Posterior cingulate gyrus (tissue), 11 donors: Measurements from ENCODE around the gene RSPH9.

Experiments
- DNase-seq, 10 donors: peaks; one replicate each; pipeline versions ENCODE4 v3.0.0 to v3.0.0-alpha.2; 2020 to 2021; ENCODE audit warnings: mixed read lengths in 3 of 10
- intact Hi-C: fragments of 100-400 bp; cut with DNase I; formaldehyde crosslinking; loops from one replicate; pipeline ENCODE4 v1.15.1; 2023

RSPH9 gene

GRCh38 chr6:43665376-43665775 is 20.5 kb downstream of the RSPH9 start:
- intact Hi-C loops: loop anchor here (5.0 kb wide), 1 partner anchor 102 kb away; no protein-coding TSS in a partner anchor
- no peak for DNase-seq

- intact Hi-C loops: loop anchor here (5.0 kb wide), 1 partner anchor 101 kb away; no protein-coding TSS in a partner anchor
- DNase-seq: peak in 1 of 10 donors; percentile 66
These were observed 21.5 kb downstream of the RSPH9 start for GRCh38 chr6:43666196-43666920.

GRCh38 chr6:43667245-43668150 is 22.7 kb downstream of the RSPH9 start:
- DNase-seq: peak; percentile 71 to 98 (median 90)
- intact Hi-C loops: loop anchor here (1.0 to 5.0 kb wide), 2 partner anchors 100 to 412 kb away; no protein-coding TSS in a partner anchor

DNA sequence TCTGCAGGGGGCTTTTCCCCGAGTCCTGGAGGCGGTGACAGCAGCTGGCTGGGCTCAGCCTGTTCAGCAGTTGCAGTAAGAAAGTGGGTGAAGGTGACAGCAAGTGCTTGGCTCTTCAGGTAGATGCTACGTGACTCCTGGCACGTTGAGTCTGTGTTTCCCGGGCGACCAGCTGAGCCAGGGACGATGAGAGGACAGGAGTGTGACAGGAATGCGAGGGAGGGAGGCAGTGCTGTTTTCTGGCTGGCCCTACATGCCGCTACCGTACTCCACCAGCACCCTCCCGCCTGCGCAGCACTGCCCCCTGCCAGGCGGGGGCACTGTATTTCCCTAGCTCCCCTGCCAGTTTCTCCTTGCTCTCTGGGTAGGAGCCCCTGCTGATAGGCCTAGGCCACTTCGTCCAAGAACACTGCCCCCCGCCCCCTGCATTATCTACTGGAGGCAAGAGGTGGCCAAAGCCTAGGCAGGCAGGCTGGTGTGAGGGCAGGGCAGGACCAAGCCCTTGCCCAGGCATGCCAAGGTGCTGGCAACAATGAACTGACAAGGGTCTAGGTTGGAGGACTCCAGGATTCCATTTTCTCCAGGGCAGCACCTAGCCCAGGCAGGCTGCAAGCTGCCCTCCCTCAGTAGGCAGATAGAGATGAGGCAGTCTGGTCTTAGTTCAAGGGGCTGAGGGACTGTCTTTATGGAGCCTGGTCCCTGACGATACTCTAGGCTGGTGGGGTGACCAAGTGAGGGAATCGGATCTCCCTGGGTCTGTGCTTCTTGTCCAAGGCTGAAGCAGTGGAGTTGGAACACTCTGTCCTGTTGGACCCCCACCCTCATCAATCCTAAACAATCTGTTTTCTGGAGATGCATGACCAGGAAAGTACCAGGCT is 23.6 kb downstream of the RSPH9 start:
- peak in 9 of 10 donors; percentile 32 to 96 (median 79) for DNase-seq
- intact Hi-C loops: loop anchor here (5.0 kb wide), 1 partner anchor 99 kb away; no protein-coding TSS in a partner anchor

- DNase-seq: peak; percentile 27 to 92 (median 58)
- intact Hi-C loops: loop anchor here (5.0 kb wide), 1 partner anchor 98 kb away; no protein-coding TSS in a partner anchor
These were observed 24.4 kb downstream of the RSPH9 start for GRCh38 chr6:43669050-43669921.

- intact Hi-C loops: loop anchor here (5.0 kb wide), 1 partner anchor 97 kb away; no protein-coding TSS in a partner anchor
These were observed 25.2 kb downstream of the RSPH9 start for GRCh38 chr6:43669922-43670622.

GRCh38 chr6:43670623-43670986 is 25.8 kb downstream of the RSPH9 start:
- no peak for DNase-seq

More at GRCh38 chr6:43669922-43670622, 25.2 kb downstream of the RSPH9 start:
- no peak for DNase-seq

DNA sequence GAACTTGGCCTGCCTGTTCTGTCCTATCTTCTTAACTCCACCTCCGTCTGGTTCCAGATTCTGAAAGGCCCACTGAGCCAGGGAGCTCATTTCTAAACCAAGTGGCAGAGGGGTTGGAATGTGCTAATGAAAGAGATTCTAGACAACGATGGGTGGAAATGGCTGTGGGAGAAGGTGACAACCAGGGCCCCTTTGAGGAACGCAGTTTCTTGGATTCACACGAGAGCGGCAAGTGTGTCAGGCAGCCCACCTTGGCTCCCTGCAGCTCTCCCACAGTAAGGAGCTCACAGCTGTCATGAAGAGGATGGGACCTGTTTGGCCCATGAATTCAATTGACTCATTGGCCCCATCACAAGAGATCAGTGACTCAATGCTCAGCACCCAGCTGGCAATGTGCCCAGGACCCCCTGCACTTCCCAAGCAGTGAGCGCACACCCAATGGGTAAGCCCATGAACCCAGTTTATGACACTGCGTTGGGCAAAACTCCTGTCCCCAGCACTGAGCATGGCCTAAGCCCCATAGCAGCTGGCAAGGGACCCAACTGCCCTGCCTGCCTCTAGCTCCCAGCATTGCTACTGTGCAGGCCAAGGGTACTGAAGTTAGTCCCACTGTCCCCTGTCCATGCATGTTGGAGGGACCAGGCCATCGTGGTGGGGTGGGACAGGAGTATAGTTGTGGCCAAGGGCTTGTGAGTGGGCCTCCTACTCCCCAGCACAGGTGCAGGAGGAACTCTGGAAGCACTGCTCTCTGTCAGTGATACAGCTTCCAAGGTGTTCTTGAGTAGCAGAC is 26.4 kb downstream of the RSPH9 start:
- no peak for DNase-seq
- intact Hi-C loops: no loop called here

More at GRCh38 chr6:43670623-43670986, 25.8 kb downstream of the RSPH9 start:
- intact Hi-C loops: no loop called here

GRCh38 chr6:43671801-43672690 is 27.2 kb downstream of the RSPH9 start:
- no peak for DNase-seq
- intact Hi-C loops: no loop called here

DNA sequence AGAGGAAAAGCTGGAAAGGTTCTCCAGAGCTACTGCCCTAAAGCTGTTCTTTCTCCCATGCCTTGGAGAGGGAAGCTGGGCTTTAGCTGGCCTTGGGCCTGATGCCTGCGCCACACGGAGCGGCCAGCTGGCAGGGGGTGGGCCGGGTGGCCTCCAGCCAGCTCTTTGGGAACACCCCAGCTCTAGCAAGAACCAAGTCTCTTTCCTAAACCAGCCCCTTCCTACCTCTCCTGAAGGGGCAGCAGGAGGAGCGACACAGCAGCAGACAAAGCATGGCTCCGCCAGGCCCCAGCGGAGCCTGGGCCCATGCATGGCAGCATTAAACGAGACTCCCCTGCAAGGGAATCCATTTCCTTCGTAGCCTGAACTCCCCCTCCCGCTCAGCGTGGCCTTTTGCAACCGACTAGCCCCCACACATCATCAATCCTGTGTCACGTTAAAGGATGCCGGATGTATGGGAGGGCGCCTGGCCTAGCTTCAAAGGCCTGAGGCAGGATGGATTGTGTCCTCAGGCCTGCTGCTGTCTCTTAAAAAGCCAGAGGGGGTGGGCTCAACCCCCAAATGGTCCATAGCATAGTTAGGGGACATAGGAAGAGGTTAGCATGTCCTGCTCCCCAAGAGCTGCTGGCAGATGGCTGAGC is 28.7 kb downstream of the RSPH9 start:
- peak in 8 of 10 donors; percentile 33 to 93 (median 67) for DNase-seq
- intact Hi-C loops: no loop called here

GRCh38 chr6:43674291-43674690 is 29.5 kb downstream of the RSPH9 start:
- no peak for DNase-seq
- intact Hi-C loops: no loop called here

DNA sequence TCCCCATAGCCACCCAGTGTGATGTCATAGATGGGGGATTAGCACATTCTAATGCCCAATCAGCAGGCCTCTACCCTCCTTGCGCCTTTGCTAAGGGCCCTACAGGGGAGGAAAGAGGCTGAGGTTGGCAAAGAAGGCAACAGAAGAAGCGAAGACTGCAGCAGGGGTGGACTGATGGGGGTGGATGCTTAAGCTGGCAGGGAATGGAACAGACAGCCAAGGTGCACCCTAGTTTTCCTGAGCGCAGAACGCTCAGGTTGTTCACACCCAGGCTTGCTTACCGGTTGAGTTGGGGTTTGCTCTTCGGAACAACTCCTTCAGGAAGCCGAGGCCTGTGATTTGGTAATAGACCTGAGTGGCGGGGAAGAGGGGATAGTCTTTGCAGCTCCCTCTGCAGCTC is 30.1 kb downstream of the RSPH9 start:
- no peak for DNase-seq

GRCh38 chr6:43676962-43677606 is 32.2 kb downstream of the RSPH9 start:
- intact Hi-C loops: no loop called here
- no peak for DNase-seq

More for the DNA sequence above, 30.1 kb downstream of the RSPH9 start:
- intact Hi-C loops: no loop called here

DNA sequence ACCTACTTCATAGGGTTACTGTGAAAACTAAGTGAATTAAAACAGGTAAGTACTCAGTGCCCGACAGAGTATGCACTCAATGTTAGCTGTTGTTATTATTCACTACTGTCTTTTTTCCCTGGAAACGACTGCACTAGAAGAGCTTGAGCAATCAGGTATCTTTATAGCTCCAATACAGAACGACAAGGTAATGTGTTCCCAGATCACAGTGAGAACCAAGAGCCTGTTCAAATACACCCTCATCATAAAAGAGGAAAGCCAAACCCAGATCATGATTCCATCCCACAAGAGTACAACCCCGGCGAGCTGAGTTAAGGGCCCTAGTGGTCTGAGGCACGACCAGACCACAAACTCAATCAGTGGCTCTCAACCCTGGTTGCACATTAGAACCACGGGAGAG is 32.9 kb downstream of the RSPH9 start:
- intact Hi-C loops: no loop called here
- no peak for DNase-seq

DNA sequence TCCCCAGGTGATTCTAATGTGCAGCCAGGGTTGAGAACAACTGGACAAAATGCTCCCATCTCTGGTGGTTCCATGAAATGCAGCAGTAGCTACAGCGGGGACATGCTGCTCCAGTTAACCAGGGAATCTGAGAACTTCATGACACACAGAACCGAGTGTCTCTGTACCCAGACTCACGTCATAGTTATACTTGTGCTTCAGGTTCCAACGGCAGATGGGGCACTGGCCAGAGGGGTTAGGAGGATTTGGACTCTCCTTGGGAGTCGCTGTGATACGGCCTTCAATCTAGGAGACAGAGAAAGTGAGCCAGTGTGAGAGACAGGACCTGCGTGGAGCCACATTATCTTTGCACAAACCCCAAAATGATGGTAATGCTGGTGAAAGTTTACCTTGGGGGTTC is 33.5 kb downstream of the RSPH9 start:
- no peak for DNase-seq
- intact Hi-C loops: no loop called here

DNA sequence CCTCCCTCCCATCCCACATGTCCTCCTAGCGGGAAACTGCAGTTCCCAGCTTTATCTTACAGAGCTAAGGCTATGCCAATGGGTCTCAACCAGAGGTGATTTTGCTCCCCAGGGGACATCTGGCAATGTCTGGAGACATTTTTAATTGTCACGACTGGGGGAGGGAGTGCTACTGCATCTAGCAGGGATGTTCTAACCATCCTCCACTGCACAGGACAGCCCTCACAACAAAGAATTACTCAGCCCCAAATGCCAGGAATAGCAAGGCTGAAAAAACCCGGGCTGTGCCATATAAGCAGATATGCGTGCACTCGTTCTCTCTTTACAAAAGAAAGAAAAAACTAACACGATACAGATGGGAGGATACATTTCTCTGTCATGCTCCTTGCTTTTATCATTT is 34.2 kb downstream of the RSPH9 start:
- no peak for DNase-seq
- intact Hi-C loops: no loop called here
